Body of pancreas (tissue), 4 donors: ENCODE results near the gene TIMP4. TPM values are rescaled to one million over a fixed set of nuclear protein-coding genes. Genes with fewer than 3 reads are reported as not detected.

Source experiments
- ATAC-seq: fragments of 150-250 bp; one replicate; pipeline ENCODE4 v1.9.1; 2016
- DNase-seq, 4 donors: peaks; one replicate each; pipeline ENCODE4 v3.0.0-alpha.2; 2019
- H3K27ac ChIP-seq, 4 donors: fragments of 200-600 bp; sonication (generic); 1 replicate in 3 of 4; 2 replicates in 1 of 4; pipeline versions ENCODE4 v1.5.1 to v1.6.1; 2016 to 2019; ENCODE audit warnings: mild to moderate bottlenecking in 1 of 4, mixed read lengths in 1 of 4, moderate library complexity in 1 of 4
- H3K27me3 ChIP-seq, 2 donors: fragments of 200-600 bp; sonication (generic); one replicate each; pipeline ENCODE4 v1.6.0; 2016; ENCODE audit warnings: mild to moderate bottlenecking in 1 of 2
- H3K36me3 ChIP-seq, 2 donors: fragments of 200-600 bp; sonication (generic); replicated peaks in 1 of 2; 2 replicates each; pipeline ENCODE4 v1.5.1; 2016; ENCODE audit warnings: low read depth in 2 of 2; ENCODE audit not compliant: insufficient read depth in 1 of 2
- H3K4me1 ChIP-seq: fragments of 200-600 bp; sonication (generic); one replicate; pipeline ENCODE4 v1.6.0; 2016
- H3K4me3 ChIP-seq, 2 donors: fragments of 200-600 bp; sonication (generic); 1 replicate in 1 of 2; 2 replicates in 1 of 2; pipeline ENCODE4 v1.5.1; 2016 to 2019
- H3K9me3 ChIP-seq, 3 donors: fragments of 200-600 bp; sonication (generic); 1 replicate in 2 of 3; 2 replicates in 1 of 3; pipeline ENCODE4 v1.5.1; 2016
- POLR2A ChIP-seq, 3 donors: fragments of 450-650 bp; IDR thresholded peaks; one replicate each; pipeline ENCODE4 v1.6.1; 2016; ENCODE audit warnings: antibody characterized with exemption in 3 of 3, mild to moderate bottlenecking in 2 of 3
- WGBS, 2 donors: methylation state at CpG; one replicate each; pipeline ENCODE4 v1.1.5; 2017; 5-methylcytosine and 5-hydroxymethylcytosine counted together
- intact Hi-C: fragments of 100-400 bp; cut with DNase I; formaldehyde crosslinking; loops from one replicate; pipeline ENCODE4 v1.15.1; 2023
- total RNA-seq, 2 donors: library from RNA; depleted of rRNA; stranded (reverse); fragments of >200 nt; gene quantifications; one replicate each; pipeline ENCODE4 v1.1.0, GENCODE V29; 2016
- TF ChIP-seq, protein P1 (sequence below), 7 experiments: fragments of 450-650 bp in 4 of 7; fragments of 200-600 bp in 3 of 7; sonication (generic) in 3 of 7; IDR thresholded peaks; one replicate each; pipeline ENCODE4 v1.5.1; 2016 to 2019; ENCODE audit warnings: antibody characterized with exemption in 7 of 7

TIMP4 gene
- total RNA-seq, 2 donors from 2014 or later = 11.7 to 41.5 TPM

- H3K4me3 ChIP-seq = no peak overlapping the region
- no peak for ATAC-seq
- 48 to 65% methylated on average over 4 of the region's 4 CpGs for WGBS, 2 donors
- intact Hi-C loops = no loop called here
- H3K4me1 ChIP-seq = no peaks in the 10 kb centered on the region
- no peak for TF ChIP-seq POLR2A (IDR thresholded peaks at IDR 0.05)
- TF ChIP-seq, protein P1, sequence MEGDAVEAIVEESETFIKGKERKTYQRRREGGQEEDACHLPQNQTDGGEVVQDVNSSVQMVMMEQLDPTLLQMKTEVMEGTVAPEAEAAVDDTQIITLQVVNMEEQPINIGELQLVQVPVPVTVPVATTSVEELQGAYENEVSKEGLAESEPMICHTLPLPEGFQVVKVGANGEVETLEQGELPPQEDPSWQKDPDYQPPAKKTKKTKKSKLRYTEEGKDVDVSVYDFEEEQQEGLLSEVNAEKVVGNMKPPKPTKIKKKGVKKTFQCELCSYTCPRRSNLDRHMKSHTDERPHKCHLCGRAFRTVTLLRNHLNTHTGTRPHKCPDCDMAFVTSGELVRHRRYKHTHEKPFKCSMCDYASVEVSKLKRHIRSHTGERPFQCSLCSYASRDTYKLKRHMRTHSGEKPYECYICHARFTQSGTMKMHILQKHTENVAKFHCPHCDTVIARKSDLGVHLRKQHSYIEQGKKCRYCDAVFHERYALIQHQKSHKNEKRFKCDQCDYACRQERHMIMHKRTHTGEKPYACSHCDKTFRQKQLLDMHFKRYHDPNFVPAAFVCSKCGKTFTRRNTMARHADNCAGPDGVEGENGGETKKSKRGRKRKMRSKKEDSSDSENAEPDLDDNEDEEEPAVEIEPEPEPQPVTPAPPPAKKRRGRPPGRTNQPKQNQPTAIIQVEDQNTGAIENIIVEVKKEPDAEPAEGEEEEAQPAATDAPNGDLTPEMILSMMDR (IDR thresholded peaks at IDR 0.05) = no peak
- no peaks in the 10 kb centered on the region for H3K36me3 ChIP-seq
- peak in 1 of 4 donors; percentile 10 for DNase-seq
- H3K9me3 ChIP-seq = no peaks in the 10 kb centered on the region
- no peaks in the 10 kb centered on the region for H3K27me3 ChIP-seq
- no peak overlapping the region for H3K27ac ChIP-seq
These were observed 10.3 kb downstream of the TIMP4 start for GRCh38 chr3:12148183-12148940.

DNA sequence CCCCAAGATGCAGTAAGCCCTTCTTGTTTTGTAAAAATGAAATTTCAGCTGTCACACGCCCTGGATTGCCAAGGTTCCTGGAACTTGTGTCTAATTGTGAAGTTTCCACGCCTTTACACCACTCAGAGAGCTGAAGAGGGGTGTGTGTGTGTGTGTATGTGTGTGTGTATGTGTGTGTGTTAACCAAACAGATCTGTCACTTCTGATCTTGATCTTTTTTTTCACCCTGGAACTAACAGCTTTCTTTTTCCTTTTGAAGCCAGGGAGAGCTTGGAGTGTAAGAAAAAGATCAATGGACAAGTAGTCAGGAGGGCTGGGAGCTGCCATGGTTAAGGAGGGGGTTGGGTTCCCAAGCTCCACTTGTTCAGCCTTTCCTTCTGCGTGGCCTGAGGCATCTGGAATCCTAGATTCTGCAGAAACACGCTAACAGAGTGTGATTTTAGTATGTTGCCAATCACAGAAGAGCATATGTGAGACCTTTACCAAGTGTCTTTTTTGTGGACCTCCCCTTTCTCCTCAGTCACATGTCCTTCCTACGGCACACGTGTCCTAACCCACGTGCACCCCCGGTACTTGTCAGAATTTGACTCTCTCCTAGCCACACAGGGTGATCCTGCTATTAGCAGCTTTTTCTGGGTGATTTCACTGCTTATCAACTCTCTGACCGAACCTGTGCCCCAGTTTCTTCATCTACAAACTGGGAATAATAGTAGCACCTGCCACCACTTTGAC is 11.5 kb downstream of the TIMP4 start:
- no peak for TF ChIP-seq POLR2A (IDR thresholded peaks at IDR 0.05)
- TF ChIP-seq, protein P1 (IDR thresholded peaks at IDR 0.05) = no peak
- DNase-seq (no peak), ATAC-seq (no peak)
- Histone ChIP-seq H3K9me3 (no peaks in the 10 kb centered on the region), H3K4me3 (no peak overlapping the region), H3K36me3 (no peaks in the 10 kb centered on the region), H3K4me1 (no peaks in the 10 kb centered on the region), H3K27me3 (no peaks in the 10 kb centered on the region), H3K27ac (no peak overlapping the region)
- intact Hi-C loops = no loop called here
- 61 to 75% methylated on average over 9 of the region's 9 CpGs for WGBS, 2 donors

- ATAC-seq (peak; percentile 74), DNase-seq (peak; percentile 18 to 61 (median 35))
- H3K9me3 ChIP-seq = no peaks in the 10 kb centered on the region
- H3K4me3 ChIP-seq = no peak overlapping the region
- H3K27ac ChIP-seq = peak overlapping the region in 2 of 4 donors; percentile 47 to 50
- intact Hi-C loops = no loop called here
- no peaks in the 10 kb centered on the region for H3K36me3 ChIP-seq
- TF ChIP-seq, protein P1 (IDR thresholded peaks at IDR 0.05) = no peak
- no peak for TF ChIP-seq POLR2A (IDR thresholded peaks at IDR 0.05)
- H3K27me3 ChIP-seq = no peaks in the 10 kb centered on the region
- H3K4me1 ChIP-seq = no peaks in the 10 kb centered on the region
- WGBS, 2 donors = 49 to 75% methylated on average over 4 to 6 of the region's 6 CpGs
These were observed 14.7 kb downstream of the TIMP4 start for GRCh38 chr3:12143949-12144504.

GRCh38 chr3:12142476-12142875 is 16.2 kb downstream of the TIMP4 start:
- no peak for TF ChIP-seq POLR2A (IDR thresholded peaks at IDR 0.05)
- TF ChIP-seq, protein P1 (IDR thresholded peaks at IDR 0.05) = no peak
- DNase-seq (no peak), ATAC-seq (no peak)
- Histone ChIP-seq H3K27me3 (no peaks in the 10 kb centered on the region), H3K36me3 (no peaks in the 10 kb centered on the region), H3K9me3 (no peaks in the 10 kb centered on the region), H3K4me1 (no peaks in the 10 kb centered on the region), H3K4me3 (no peak overlapping the region), H3K27ac (no peak overlapping the region)
- intact Hi-C loops = no loop called here
- 62 to 63% methylated on average over 4 of the region's 4 CpGs for WGBS, 2 donors
